ACC112 (cell line): ENCODE data around the gene ZNF37A.
"Not testable (repeated sequence)": the region's sequence is repeated elsewhere in the genome, so short reads cannot be mapped to it uniquely, and the experiment has no call there.

Experiments used
- H2AFZ ChIP-seq: fragments of 200-600 bp; sonication (generic); one replicate; pipeline ENCODE4 v1.6.0; 2017; ENCODE audit warnings: antibody characterized with exemption, low read length; ENCODE audit not compliant: unreplicated experiment
- H3K27ac ChIP-seq: fragments of 200-600 bp; sonication (generic); 2 replicates; pipeline ENCODE4 v1.5.1; 2014; ENCODE audit warnings: low read depth, mild to moderate bottlenecking, antibody characterized with exemption, low read length, moderate library complexity
- H3K27me3 ChIP-seq: fragments of 200-600 bp; sonication (generic); 2 replicates; pipeline ENCODE4 v1.6.1; 2014; ENCODE audit warnings: mild to moderate bottlenecking, antibody characterized with exemption, low read length, moderate library complexity, mixed read lengths; ENCODE audit not compliant: insufficient read depth
- H3K36me3 ChIP-seq: fragments of 200-600 bp; sonication (generic); 2 replicates; pipeline ENCODE4 v1.6.1; 2016; ENCODE audit warnings: mild to moderate bottlenecking, antibody characterized with exemption, low read length, moderate library complexity, mixed read lengths; ENCODE audit not compliant: insufficient read depth
- H3K4me1 ChIP-seq: fragments of 200-600 bp; sonication (generic); one replicate; pipeline ENCODE4 v1.6.1; 2016; ENCODE audit warnings: low read length, mixed read lengths; ENCODE audit not compliant: insufficient read depth, unreplicated experiment, control insufficient read depth
- H3K4me3 ChIP-seq: fragments of 200-600 bp; sonication (generic); 2 replicates; pipeline ENCODE4 v1.5.1; 2014; ENCODE audit warnings: mild to moderate bottlenecking, low read depth, low read length
- H3K79me2 ChIP-seq: fragments of 200-600 bp; sonication (generic); one replicate; pipeline ENCODE4 v1.6.0; 2016; ENCODE audit warnings: low read length; ENCODE audit not compliant: control insufficient read depth, unreplicated experiment, insufficient read depth

Gene ZNF37A

GRCh38 chr10:38147686-38148085, 53.5 kb downstream of the ZNF37A start:
- Histone ChIP-seq H2AFZ (no peak overlapping the region), H3K36me3 (no peaks in the 10 kb centered on the region), H3K4me1 (no peaks in the 10 kb centered on the region), H3K4me3 (no peak overlapping the region), H3K27me3 (no peaks in the 10 kb centered on the region), H3K27ac (no peak overlapping the region), H3K79me2 (no peaks in the 10 kb centered on the region)

GRCh38 chr10:38150891-38151463, 56.8 kb downstream of the ZNF37A start:
- H3K79me2 ChIP-seq, H3K4me3 ChIP-seq, H2AFZ ChIP-seq, H3K36me3 ChIP-seq, H3K27me3 ChIP-seq, H3K4me1 ChIP-seq, H3K27ac ChIP-seq: not testable (repeated sequence)

- Histone ChIP-seq H2AFZ (no peak overlapping the region), H3K79me2 (no peaks in the 10 kb centered on the region), H3K27me3 (no peaks in the 10 kb centered on the region), H3K4me3 (no peak overlapping the region), H3K27ac (no peak overlapping the region), H3K4me1 (no peaks in the 10 kb centered on the region), H3K36me3 (no peaks in the 10 kb centered on the region)
Measured at GRCh38 chr10:38156416-38157269, 62.5 kb downstream of the ZNF37A start.

GRCh38 chr10:38157270-38157685, 63.1 kb downstream of the ZNF37A start:
- Histone ChIP-seq H3K27me3 (no peaks in the 10 kb centered on the region), H3K27ac (no peak overlapping the region), H2AFZ (no peak overlapping the region), H3K36me3 (no peaks in the 10 kb centered on the region), H3K4me3 (no peak overlapping the region), H3K79me2 (no peaks in the 10 kb centered on the region), H3K4me1 (no peaks in the 10 kb centered on the region)

GRCh38 chr10:38159004-38159403, 64.9 kb downstream of the ZNF37A start:
- Histone ChIP-seq H3K27ac (no peak overlapping the region), H3K79me2 (no peaks in the 10 kb centered on the region), H3K27me3 (no peaks in the 10 kb centered on the region), H3K4me3 (no peak overlapping the region), H2AFZ (no peak overlapping the region), H3K4me1 (no peaks in the 10 kb centered on the region), H3K36me3 (no peaks in the 10 kb centered on the region)

GRCh38 chr10:38163617-38164016, 69.5 kb downstream of the ZNF37A start:
- Histone ChIP-seq H3K27me3 (no peaks in the 10 kb centered on the region), H3K4me1 (no peaks in the 10 kb centered on the region), H3K4me3 (no peak overlapping the region), H3K79me2 (no peaks in the 10 kb centered on the region), H3K36me3 (no peaks in the 10 kb centered on the region), H2AFZ (no peak overlapping the region), H3K27ac (no peak overlapping the region)

GRCh38 chr10:38174336-38174735, 80.2 kb downstream of the ZNF37A start:
- Histone ChIP-seq H3K4me3 (no peak overlapping the region), H3K27me3 (no peaks in the 10 kb centered on the region), H2AFZ (no peak overlapping the region), H3K4me1 (no peaks in the 10 kb centered on the region), H3K79me2 (no peaks in the 10 kb centered on the region), H3K27ac (no peak overlapping the region), H3K36me3 (no peaks in the 10 kb centered on the region)

GRCh38 chr10:38184477-38184876, 90.3 kb downstream of the ZNF37A start:
- H2AFZ ChIP-seq, result no peak overlapping the region
- H3K79me2 ChIP-seq, result no peaks in the 10 kb centered on the region
- no peaks in the 10 kb centered on the region for H3K36me3 ChIP-seq
- no peaks in the 10 kb centered on the region for H3K27me3 ChIP-seq
- no peak overlapping the region for H3K27ac ChIP-seq
- no peak overlapping the region for H3K4me3 ChIP-seq
- no peaks in the 10 kb centered on the region for H3K4me1 ChIP-seq
